Stomach smooth muscle (tissue), 2 donors: Measurements from ENCODE around the gene FNDC11.

ENCODE experiments used
- H3K27ac ChIP-seq: one replicate; pipeline ENCODE4 v1.7.0; 2013; ENCODE audit warnings: mild to moderate bottlenecking, low read length, inconsistent platforms
- H3K27me3 ChIP-seq, 2 donors: one replicate each; pipeline ENCODE4 v1.7.0; 2013; ENCODE audit warnings: low read length in 2 of 2; ENCODE audit not compliant: insufficient read depth in 2 of 2, control insufficient read depth in 1 of 2
- H3K36me3 ChIP-seq, 2 donors: one replicate each; pipeline ENCODE4 v1.7.0; 2013; ENCODE audit warnings: low read length in 2 of 2; ENCODE audit not compliant: control insufficient read depth in 2 of 2, insufficient read depth in 2 of 2
- H3K4me1 ChIP-seq: one replicate; pipeline ENCODE4 v1.7.0; 2013; ENCODE audit warnings: low read length; ENCODE audit not compliant: control insufficient read depth, insufficient read depth
- H3K4me3 ChIP-seq, 2 donors: one replicate each; pipeline ENCODE4 v1.7.0; 2013; ENCODE audit warnings: low read length in 2 of 2
- H3K9ac ChIP-seq, 2 donors: one replicate each; pipeline ENCODE4 v1.7.0; 2013; ENCODE audit warnings: low read length in 2 of 2, mild to moderate bottlenecking in 1 of 2
- H3K9me3 ChIP-seq, 2 donors: one replicate each; pipeline ENCODE4 v1.7.0; 2013; ENCODE audit warnings: low read length in 2 of 2; ENCODE audit not compliant: control insufficient read depth in 2 of 2
- donor health status: healthy.
- donor health status: Pancreatic carcinoma.

FNDC11 gene

GRCh38 chr20:63602321-63602720 is 48.4 kb downstream of the FNDC11 start:
- Histone ChIP-seq H3K4me1 (no peaks in the 10 kb centered on the region), H3K9ac (no peak overlapping the region), H3K9me3 (no peaks in the 10 kb centered on the region), H3K4me3 (no peak overlapping the region), H3K27me3 (no peaks in the 10 kb centered on the region), H3K27ac (no peak overlapping the region), H3K36me3 (peaks cover 28 to 31% of the 10 kb centered on the region in 2 donors)
